ENCODE data around the gene USP3.
"Not testable (repeated sequence)": the region's sequence is repeated elsewhere in the genome, so short reads cannot be mapped to it uniquely, and the experiment has no call there.

USP3 gene

DNA sequence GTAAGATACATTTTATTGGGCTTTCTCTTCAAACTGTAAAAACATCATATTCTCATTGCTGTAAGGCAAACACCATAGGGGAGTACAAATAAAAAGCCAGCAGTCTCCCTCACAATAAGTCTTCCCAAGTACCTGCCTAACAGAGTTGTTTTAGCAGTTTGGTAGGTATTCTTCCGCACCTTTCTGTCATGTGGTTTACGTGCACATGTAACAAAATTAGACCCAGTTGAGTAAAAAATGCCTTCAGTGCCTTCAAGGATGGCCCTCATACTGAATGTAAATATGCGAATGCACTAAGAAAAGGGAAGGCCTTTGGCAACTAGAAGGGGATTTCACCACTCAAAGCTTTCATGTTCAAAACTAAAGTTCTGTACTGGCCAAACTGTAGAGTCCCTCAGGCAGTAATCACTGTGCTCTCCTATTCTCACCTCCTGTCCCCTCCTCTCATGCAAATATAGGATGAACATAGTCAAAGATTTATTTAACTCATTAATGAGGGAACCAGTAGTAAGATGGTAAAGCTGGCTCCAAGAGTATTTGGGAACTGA, 26.4 kb downstream of the USP3 start:
- no peak for TF ChIP-seq JUND (IDR thresholded peaks at IDR 0.05; ENCODE audit: low read depth)
- in situ Hi-C loops (cut with HindIII; ENCODE audit: low pct_unique_long_range_greater_than_20kb, low sequenced_read_pairs), result no loop called here

DNA sequence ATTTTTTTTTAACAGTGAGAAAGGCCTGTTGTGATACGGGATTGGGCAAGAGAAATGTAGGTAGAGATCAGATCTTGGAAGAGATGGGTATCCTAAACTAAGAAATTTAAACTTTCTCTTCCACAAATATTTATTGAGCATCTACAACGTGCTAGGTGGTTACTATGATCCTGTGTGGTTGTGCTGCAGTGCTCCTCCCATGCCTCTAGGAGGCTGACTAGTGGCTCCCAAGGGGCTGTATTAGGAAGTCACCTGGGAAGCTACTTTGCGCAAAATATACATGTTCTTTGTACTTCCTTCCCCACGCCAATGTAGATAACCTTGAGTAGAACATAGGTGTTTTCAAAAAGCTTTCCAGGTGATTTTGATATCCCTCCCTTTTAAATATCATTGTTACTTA, 27.2 kb downstream of the USP3 start:
- in situ Hi-C loops (cut with HindIII; ENCODE audit: low pct_unique_long_range_greater_than_20kb, low sequenced_read_pairs), result no loop called here
- TF ChIP-seq JUND (IDR thresholded peaks at IDR 0.05; ENCODE audit: low read depth), result no peak
- DNase-seq (ENCODE audit: low read depth in 1 of 2, low spot score in 1 of 2), result peak in 1 of 2 experiments; percentile 18

More for the DNA sequence above, 26.4 kb downstream of the USP3 start:
- DNase-seq (ENCODE audit: low read depth in 1 of 2, low spot score in 1 of 2), result peak in 1 of 2 experiments; percentile 12

DNA sequence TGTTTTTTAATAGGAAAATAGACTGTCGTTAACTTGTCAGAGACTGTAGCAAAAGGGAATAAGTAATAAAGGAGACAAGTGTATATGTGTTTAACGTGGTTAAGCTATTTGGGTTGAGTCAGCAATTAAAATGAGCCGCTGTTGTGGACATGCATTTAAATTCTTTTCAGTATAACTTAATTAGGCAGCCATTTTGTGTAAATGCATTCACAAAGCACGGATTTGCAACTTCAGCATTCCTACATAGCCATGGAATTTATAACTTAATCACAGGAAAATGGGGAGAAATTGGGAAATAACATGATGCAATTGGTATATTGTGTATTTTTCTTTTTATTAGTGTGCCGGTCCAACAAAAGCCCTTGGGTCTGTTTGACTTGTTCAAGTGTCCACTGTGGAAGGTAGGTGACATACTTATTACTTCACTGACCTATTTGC, 27.9 kb downstream of the USP3 start:
- no peak for TF ChIP-seq JUND (IDR thresholded peaks at IDR 0.05; ENCODE audit: low read depth)
- in situ Hi-C loops (cut with HindIII; ENCODE audit: low pct_unique_long_range_greater_than_20kb, low sequenced_read_pairs), result no loop called here

DNA sequence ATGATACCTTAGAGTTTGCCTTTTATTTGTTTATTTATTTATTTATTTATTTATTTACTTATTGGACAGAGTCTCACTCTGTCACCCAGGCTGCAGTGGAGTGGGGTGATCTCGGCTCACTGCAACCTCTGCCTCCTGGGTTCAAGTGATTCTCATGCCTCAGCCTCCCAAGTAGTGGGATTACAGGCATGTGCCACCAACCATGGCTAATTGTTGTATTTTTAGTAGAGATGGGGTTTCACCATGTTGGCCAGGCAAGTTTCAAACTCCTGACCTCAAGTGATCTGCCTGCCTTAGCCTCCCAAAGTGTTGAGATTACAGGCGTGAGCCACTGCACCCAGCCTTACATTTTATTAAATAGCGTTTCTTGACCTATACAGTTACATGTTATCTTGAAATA, 30.5 kb downstream of the USP3 start:
- DNase-seq (ENCODE audit: low read depth in 1 of 2, low spot score in 1 of 2); in situ Hi-C loops (cut with HindIII; ENCODE audit: low pct_unique_long_range_greater_than_20kb, low sequenced_read_pairs): not testable (repeated sequence)

More for the DNA sequence above, 27.9 kb downstream of the USP3 start:
- peak in 1 of 2 experiments; percentile 32 for DNase-seq (ENCODE audit: low read depth in 1 of 2, low spot score in 1 of 2)

DNA sequence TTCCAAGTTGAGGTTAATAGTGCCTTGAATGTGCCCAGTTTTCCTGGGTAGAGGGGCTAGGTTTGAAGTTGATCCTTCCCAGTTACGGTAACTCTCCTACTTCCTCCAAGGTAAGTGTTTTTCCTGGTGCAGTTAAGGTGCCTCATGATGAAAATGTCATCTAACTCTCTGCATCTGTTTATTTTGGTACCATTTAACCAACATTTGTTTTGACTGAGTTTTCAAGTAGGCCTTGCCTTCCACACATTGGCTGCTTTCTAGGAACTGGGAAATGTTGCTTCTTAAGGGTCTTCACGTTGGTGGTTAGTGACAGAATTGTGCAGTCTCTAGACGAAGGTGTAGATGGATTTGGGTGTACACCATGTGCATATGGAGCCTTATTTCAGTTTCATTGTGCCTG, 31.3 kb downstream of the USP3 start:
- no peak for DNase-seq (ENCODE audit: low read depth in 1 of 2, low spot score in 1 of 2)
- TF ChIP-seq JUND (IDR thresholded peaks at IDR 0.05; ENCODE audit: low read depth), result no peak
- in situ Hi-C loops (cut with HindIII; ENCODE audit: low pct_unique_long_range_greater_than_20kb, low sequenced_read_pairs), result no loop called here

DNA sequence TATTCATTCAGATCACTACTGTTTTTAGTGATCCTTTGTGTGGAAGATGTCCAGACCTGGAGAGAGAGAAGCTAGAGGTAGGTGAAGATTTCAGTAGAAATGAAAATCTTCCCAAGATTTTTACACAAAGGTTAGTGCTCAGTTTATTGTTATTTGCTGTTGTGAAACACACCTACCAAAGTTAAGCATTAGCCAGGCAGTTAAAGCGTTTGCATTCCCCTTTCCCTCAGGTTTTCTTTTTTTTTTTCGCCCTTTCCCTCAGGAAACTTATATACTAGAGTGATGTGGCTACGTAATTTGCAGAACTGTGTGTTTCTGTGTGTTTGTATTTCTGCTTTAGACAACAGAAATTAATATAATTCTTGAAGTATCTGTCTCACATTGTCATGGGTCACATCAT, 34.5 kb downstream of the USP3 start:
- TF ChIP-seq JUND (IDR thresholded peaks at IDR 0.05; ENCODE audit: low read depth), result no peak
- DNase-seq (ENCODE audit: low read depth in 1 of 2, low spot score in 1 of 2), result no peak
- in situ Hi-C loops (cut with HindIII; ENCODE audit: low pct_unique_long_range_greater_than_20kb, low sequenced_read_pairs), result no loop called here

DNA sequence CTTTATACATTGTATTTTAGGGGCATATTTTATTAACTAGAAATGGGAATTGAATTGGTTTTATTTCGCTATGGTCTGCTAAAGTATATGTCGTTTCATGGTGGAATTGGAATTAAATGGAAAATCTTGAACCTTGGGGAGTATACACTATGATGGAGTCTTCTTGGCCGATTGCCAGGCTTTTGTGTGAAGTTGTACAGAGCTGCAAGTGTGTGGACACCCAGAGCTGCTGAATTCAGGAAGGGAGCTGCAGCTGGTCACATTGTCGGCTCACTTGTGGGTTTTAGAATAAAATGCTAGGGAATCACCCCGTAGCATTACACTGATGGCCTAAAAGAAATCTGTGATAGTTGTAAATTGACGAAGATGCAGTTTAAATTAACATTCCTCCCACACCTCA, 35.1 kb downstream of the USP3 start:
- no peak for DNase-seq (ENCODE audit: low read depth in 1 of 2, low spot score in 1 of 2)
- in situ Hi-C loops (cut with HindIII; ENCODE audit: low pct_unique_long_range_greater_than_20kb, low sequenced_read_pairs), result no loop called here

DNA sequence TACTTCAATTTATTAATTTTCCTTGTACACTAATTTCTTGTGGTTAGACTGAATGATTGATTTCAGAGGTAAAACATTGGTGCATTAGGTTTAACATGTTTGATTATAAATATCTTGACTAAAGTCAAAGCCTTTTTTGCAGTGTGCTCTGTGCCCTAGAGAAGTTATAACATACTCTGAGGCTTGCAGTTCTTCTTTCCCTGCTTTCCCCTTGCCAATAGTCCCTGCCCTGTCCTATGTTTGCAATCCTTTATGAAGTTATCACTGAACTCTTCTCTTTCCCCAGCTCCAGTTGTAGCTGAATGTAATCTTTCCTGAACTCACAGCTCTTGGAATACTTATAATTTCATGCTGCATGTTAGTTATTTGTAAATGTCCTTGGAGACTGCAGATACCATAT, 35.6 kb downstream of the USP3 start:
- TF ChIP-seq JUND (IDR thresholded peaks at IDR 0.05; ENCODE audit: low read depth), result no peak
- DNase-seq (ENCODE audit: low read depth in 1 of 2, low spot score in 1 of 2), result no peak
- in situ Hi-C loops (cut with HindIII; ENCODE audit: low pct_unique_long_range_greater_than_20kb, low sequenced_read_pairs), result no loop called here

More for the DNA sequence above, 35.1 kb downstream of the USP3 start:
- no peak for TF ChIP-seq JUND (IDR thresholded peaks at IDR 0.05; ENCODE audit: low read depth)

DNA sequence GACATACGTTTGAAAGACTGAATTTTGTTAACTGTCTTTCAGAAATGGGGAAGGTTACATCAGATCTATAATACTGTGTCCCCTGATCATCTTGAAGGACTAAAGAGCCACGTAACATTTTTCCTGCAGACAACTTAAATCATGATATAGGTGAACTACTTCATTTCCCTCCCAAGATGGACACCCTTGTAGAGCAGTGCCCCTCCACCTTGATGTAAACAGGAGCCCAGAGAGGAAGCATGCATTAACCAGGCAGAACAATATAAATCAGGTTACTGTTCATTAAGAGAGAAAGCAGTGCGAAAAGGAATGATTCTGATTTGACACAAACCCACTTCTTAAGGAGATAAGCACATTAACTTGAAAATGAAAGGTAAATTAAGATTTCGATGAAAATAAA, 36.1 kb downstream of the USP3 start:
- DNase-seq (ENCODE audit: low read depth in 1 of 2, low spot score in 1 of 2), result no peak
- in situ Hi-C loops (cut with HindIII; ENCODE audit: low pct_unique_long_range_greater_than_20kb, low sequenced_read_pairs), result no loop called here
- no peak for TF ChIP-seq JUND (IDR thresholded peaks at IDR 0.05; ENCODE audit: low read depth)

DNA sequence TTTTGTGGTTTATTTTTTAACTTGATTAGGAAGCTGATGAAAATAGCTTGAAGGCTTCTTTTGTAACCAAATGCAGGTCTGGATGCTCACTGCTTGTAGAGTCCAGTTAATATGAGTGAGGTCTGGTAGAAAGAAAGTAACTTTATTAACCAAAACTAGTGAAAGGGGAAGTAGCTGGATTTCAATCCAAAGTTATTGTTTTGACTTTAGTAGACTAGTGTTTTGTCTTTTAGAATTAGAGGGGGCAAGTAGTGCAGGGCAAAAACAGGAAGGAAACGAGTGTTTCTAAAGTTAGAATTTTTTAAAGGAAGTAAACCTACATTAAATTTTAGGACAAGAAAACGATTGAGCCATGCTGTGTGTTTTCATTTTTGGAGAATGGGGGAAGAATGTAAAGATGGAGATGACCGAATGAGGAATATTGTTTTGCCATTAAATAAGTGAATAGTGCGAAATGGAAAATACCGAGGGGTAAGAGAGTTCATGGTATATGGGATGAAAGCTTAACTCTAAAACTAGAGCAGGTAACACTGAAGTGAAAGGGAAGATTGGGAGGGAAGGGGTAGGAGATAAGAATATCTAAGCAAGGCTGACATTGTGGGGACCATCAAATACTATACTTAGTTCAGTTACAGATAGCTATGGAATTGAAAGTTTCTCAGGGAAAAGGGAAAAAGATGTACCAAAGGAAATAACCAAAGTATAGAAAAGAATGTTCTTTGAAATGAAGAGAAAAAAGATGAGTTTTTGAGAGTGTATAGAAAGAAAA, 40.0 kb downstream of the USP3 start:
- TF ChIP-seq JUND (IDR thresholded peaks at IDR 0.05; ENCODE audit: low read depth), result no peak
- no peak for DNase-seq (ENCODE audit: low read depth in 1 of 2, low spot score in 1 of 2)
- in situ Hi-C loops (cut with HindIII; ENCODE audit: low pct_unique_long_range_greater_than_20kb, low sequenced_read_pairs), result no loop called here

DNA sequence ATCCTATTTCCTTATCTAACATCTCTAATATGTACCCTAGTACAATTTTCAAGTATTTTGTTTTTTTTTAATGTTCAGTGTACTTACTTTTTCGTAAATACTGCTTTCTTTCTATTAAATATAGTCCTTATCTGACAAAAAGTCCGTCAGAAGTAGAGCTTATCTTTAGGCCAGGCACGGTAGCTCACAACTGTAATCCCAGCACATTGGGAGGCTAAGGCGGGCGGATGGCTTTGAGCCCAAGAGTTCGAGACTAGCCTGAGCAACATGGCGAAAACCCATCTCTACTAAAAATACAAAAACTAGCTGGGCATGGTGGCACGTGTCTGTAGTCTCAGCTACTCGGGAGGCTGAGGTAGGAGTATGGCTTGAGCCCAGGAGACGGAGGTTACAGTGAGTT, 41.1 kb downstream of the USP3 start:
- TF ChIP-seq JUND (IDR thresholded peaks at IDR 0.05; ENCODE audit: low read depth), result no peak
- in situ Hi-C loops (cut with HindIII; ENCODE audit: low pct_unique_long_range_greater_than_20kb, low sequenced_read_pairs), result no loop called here
- no peak for DNase-seq (ENCODE audit: low read depth in 1 of 2, low spot score in 1 of 2)

DNA sequence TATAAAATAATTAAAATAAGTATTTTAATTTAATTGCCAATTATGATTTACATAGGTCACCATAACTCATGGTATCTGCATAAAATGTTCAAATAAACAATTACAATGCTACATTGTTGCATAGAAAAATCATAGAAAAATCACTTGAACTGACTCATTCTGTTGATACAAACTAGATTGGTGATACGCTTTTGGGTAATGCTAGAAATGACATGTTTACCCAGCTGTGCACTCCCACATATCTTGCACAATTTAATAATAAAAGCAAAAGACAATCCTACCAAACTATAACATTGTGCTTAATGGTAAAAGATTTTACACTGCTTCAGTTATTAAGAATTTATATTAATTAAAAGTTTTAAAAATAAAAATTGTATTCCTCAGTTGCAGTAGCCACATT, 47.0 kb downstream of the USP3 start:
- DNase-seq (ENCODE audit: low read depth in 1 of 2, low spot score in 1 of 2), result no peak
- no peak for TF ChIP-seq JUND (IDR thresholded peaks at IDR 0.05; ENCODE audit: low read depth)
- in situ Hi-C loops (cut with HindIII; ENCODE audit: low pct_unique_long_range_greater_than_20kb, low sequenced_read_pairs), result no loop called here

DNA sequence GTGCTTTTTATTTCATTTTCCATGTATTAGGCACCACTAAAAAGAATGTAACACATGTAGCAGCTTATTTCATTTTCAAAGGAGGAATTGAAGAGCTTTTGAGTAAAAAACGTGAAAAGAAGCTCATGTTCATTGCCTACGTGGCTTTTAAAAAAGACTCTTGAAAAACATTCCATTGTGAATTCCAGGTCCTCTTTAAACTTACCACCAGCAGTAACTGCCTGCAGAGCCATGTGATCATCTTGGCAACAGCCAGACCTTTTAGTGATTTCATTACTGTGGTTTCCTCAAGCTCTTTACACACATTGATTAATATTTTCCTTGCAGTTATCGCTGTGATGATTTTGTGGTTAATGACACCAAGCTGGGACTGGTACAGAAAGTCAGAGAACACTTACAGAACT, 49.0 kb downstream of the USP3 start:
- in situ Hi-C loops (cut with HindIII; ENCODE audit: low pct_unique_long_range_greater_than_20kb, low sequenced_read_pairs), result no loop called here
- DNase-seq (ENCODE audit: low read depth in 1 of 2, low spot score in 1 of 2), result peak; percentile 16 to 30
- TF ChIP-seq JUND (IDR thresholded peaks at IDR 0.05; ENCODE audit: low read depth), result no peak
